ENCODE data around the gene PDE4D.
A peak's percentile ranks its signal among the peaks of the same experiment; 100 is the strongest.

PDE4D gene

DNA sequence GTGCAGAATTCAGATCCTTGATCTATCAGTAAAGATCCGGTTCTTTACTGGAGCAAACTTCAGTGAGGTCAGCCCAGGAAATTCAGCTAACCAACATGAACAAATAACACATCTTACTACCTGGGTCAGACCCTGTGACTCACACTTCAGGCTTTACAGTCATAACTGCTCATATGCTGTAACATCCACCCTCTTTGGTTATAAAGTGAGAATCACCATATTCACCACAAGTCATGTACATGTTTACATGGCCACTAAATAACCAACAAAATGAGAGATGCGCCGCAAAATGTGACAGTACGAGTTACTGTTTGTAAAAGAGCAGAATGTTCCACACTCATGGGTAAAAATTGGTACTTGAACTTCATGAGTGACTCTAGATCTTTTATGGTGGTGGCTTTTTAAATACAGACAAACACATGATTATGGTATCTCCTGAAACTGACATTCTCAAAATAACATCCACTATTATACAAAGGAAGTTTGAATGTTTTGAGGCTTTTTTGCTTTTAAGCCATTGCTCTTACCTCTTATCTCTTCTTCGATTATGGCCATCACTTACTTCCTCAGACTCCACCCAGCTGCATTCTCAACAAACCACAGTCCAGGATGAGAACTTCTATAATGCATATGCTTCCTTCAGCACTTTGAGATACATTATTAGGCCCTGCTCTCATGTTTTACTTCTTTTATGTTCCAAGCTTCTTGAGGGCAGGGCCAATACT lies 794.1 kb downstream of the PDE4D start:
- DNase-seq (ENCODE audit: low read depth in 2 of 3, low spot score in 1 of 3), result peak; percentile 3 to 45 (median 4)

DNA sequence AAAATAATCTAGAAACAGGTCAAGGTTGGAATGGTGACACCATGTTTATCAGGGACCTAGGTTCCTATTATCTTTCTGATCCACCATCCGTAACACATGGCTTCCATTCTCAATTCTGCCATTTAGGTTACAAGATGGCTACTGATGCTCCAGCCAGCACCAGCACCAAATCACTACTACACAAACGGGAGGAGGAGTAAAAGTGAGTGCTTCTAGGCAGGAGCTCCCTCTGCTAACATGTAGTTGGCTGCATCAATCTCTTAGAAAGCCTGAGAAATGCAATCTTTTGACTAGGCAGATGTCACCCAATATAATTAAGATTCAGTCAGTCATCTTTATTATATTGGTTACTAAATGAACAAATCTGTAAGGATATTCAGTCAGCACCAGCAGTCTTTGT lies 794.8 kb downstream of the PDE4D start:
- no peak for DNase-seq (ENCODE audit: low read depth in 2 of 3, low spot score in 1 of 3)

DNA sequence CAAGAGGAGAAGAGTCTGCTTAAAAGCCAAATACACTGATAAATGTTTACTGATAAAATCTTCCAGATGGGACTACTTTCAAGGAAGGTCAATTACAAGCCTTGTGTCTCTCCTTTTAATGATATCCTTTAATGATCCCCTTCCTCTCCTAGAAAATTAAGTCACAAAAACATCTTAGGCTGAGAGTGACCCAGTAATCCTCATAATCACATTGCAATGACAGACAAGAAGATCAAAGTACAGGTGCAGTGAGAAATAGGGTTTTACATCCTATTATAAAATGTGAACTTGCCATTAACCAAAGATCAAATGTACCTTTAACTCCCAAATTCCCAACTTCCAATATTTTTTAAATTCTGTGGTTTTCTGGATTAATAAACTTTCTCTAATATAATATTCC lies 795.8 kb downstream of the PDE4D start:
- no peak for DNase-seq (ENCODE audit: low read depth in 2 of 3, low spot score in 1 of 3)

DNA sequence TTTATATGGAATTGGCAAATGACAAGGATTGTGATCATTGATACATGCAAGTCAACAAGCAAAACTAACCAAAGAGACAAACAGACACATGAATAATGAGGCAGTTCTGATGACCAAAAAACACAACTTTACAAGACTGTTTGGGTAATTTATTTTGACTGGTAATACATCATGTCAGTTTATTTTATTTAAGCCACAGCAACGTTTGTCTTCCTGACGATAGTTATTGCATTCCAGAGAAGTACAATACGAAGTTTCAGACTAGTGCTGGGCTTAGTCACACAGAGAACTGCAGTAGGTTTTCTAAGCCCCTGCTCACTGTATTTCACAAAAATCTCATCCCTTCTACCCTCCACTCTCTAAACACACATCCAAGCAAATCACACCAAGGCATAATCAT lies 796.4 kb downstream of the PDE4D start:
- DNase-seq (ENCODE audit: low read depth in 2 of 3, low spot score in 1 of 3), result no peak

DNA sequence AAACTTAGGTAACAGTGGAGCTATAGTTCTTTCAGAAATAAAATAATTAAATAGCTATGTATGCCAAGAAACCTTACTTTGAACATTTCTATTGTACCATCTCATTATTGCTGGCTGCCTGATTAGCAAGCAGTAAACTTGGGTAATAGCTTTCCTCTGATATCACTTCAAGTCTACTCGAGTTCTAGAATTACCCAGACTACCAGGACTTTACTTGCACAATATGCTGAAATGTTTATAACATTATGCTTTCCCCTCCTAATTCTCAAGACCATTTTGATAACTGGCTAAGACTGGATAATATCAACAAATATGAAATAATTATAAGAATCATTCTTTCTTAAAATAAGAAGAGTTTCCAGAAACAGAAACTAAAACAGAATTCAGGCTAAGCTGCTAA lies 798.0 kb downstream of the PDE4D start:
- no peak for DNase-seq (ENCODE audit: low read depth in 2 of 3, low spot score in 1 of 3)

DNA sequence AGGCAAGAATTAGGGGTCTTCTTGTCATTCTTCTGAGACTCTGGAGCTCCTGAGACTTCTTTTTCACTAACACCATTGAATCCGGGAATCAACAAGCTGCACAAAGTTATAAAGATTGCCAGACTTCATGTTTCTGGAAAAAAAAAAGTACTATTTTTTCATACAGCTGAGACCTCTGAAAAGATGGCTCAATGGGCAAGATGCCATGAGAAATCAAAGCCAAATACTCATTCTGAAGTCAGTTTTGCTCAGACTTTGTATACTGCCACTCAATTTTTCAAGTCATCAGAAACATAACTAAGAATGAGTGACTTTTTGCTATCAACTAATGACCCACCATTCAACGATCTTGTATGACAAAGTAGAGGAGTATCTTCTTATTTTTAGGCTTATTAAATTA lies 798.7 kb downstream of the PDE4D start:
- DNase-seq (ENCODE audit: low read depth in 2 of 3, low spot score in 1 of 3), result no peak

DNA sequence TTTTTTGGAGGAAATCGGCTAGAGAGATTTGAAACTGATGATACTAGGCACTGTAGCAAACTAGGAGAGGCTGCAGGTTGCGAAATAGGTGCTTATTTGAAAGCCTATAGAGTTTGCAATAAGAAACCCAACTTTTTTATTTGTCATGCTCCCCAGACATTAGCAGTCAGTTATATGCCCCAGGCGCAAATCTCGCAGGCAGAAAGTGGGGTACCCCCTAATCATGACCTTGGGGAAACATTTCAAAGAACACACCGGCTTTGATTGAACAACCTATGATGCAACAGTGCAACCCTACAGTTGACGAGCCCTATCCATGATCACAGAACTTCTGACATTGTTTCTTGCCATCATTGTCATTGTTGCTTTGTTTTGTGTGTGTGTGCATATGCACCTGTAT lies 800.2 kb downstream of the PDE4D start:
- DNase-seq (ENCODE audit: low read depth in 2 of 3, low spot score in 1 of 3), result no peak

DNA sequence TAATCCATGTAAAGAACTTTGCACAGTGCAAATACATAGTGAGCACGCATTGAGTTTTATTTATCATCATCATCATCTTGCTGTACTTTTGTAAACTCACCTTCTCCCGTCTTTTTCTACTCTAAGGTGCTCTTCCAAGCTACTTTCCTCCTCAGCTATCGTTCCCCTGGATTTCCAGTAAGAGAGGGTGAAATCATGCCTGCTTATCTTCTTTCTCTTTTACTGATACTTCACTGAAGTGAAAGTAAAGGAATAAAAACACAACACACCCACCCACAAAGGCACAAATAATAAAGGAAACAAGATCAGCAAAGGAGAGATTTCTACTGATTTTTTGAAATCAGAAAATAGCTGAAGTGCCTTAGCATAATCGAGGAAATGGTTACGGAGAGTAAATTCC lies 800.8 kb downstream of the PDE4D start:
- no peak for DNase-seq (ENCODE audit: low read depth in 2 of 3, low spot score in 1 of 3)

DNA sequence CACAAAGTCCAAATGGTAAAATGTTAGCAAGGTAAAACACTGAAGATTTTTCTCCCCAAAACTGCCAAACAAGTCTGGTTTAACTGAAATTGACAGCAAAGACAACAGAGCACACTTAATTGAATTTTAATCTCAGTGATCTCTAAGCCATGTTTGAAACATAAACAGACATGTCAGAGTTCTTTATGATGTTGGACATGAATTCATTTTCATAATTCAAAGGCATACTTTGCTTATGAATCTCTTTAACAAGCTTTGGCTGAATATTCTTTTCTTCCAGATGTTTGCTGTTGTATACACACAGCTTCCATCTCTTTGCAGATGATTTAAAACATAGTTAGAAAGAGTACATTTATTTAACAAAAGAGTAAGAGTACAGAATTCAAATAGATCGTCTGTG lies 801.6 kb downstream of the PDE4D start:
- DNase-seq (ENCODE audit: low read depth in 2 of 3, low spot score in 1 of 3), result no peak

DNA sequence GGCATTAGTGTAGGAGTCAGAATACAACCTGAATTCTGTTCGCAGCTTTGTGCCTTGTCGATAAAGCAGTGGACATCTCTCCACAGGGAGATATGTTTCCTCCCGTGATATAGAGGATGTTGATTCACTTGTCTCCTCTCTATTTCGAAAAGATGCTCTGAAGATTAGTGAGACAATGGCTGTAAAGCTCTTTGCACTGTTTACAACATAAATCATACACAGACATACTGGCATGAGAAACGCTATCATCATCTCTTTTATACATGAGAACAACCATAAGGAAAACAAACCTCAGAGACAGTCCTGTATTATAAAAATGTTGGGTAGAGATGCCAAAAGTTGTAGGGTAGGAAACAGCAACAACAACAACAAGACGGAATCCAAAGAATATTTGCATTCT lies 803.2 kb downstream of the PDE4D start:
- no peak for DNase-seq (ENCODE audit: low read depth in 2 of 3, low spot score in 1 of 3)

DNA sequence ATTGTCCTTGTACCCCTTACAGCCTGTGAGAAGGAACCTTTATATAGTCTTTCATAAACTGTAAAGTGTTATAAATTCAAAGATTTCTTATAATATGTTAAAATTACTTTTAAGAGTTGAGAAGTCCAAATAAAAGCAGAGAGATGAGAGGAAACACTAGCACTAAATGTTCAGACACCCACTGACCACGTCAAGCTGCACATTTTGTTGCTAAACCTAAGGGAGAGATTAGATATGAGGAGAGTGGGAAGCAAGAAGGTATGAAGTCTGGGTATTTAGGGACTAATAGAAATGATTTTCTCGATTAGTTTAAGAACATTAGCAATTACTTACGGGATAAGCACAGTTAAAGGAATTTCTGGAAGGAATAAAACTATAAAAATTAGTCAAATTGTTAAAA lies 803.8 kb downstream of the PDE4D start:
- no peak for DNase-seq (ENCODE audit: low read depth in 2 of 3, low spot score in 1 of 3)

DNA sequence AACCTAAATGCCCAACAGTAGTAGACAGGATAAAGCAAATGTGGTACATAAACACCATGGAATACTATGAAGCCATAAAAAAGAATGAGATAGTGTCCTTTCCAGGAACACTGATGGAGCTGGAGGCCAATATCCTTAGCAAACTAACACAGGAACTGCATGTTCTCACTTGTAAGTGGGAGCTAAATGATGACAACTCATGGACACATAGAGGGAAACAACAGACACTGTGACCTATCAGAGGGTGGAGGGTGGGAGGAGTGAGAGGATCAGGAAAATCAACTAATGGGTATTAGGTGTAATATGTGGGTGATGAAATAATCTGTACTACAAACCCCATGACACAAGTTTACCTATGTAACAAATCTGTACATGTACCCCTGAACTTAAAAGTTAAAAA lies 805.0 kb downstream of the PDE4D start:
- no peak for DNase-seq (ENCODE audit: low read depth in 2 of 3, low spot score in 1 of 3)

DNA sequence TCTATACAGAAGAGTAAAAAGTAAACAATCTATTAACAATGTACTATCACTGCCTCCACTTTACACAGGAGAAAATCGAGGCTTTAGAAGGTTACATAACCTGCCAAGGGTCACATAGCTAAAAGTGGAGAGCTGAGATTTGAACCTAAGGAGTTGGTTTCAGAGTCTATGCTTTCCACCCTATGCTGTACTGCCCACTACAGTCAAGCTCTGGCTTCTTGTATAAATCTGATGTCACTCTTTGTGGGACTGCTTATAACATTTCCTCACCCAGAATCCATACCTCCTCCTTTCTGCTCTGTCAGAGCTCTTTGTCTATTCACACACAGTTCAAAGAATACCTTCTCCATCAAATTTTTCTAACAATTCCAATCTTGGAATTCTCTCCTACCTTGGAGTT lies 807.5 kb downstream of the PDE4D start:
- DNase-seq (ENCODE audit: low read depth in 2 of 3, low spot score in 1 of 3), result no peak

DNA sequence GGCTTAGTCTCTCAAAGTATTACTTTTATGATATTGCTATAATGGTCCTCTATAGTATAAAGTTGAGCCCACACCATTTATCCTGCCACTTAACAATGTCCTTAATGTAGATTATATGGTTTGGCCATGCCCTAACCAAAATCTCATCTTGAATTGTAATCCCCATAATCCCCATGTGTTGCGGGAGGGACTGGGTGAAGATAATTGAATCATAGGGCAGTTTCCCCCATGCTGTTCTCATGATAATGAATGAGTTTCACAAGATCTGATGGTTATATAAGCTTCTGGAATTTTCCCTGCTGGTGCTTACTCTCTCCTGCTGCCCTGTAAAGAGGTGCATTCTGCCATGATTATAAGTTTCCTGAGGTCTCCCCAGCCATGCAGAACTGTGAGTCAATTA lies 811.8 kb downstream of the PDE4D start:
- no peak for DNase-seq (ENCODE audit: low read depth in 2 of 3, low spot score in 1 of 3)

DNA sequence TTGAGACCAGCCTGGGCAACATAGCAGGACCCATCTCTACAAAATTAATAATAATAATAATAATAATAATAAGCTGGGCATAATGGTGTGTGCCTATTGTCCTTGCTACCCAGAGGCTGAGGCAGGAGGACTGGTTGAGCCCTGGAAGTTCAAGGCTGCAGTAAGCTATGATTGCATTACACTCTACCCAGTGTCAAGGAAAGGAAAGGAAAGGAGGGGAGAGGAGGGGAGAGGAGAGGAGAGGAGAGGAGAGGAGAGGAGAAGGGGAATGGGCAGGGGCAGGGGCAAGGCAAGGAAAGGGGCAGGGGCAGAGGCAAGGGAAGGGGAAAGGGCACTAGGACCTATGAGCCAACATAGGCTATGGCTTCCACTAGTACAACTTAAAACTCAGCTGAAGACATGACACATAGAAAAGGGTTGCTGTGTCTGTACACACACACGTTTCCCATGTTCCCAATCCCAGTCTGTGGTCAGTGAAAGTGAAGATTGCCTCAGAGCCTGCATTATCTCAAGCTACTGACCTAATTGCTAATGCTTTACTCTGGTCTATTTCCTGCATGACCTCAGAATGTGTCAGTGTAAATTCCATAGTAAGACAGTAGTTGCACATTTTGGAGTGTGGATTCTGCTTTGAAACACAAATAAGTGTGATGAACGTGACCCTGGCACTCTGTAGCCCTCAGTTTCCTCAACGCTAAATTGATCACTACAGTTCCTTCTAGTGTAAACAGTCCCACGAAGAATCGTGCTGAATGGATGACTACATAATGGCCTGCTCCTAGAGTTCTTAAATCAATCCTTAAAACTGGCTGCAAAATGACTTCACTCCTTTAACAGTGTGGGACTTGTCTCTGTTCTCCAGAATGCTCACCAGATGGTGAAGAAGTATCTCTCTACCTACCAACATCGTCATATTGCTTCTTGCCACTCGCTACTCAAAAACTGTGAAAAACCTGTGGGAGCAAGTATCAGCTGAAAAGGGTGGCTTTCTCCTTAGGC lies 813.6 kb downstream of the PDE4D start:
- no peak for DNase-seq (ENCODE audit: low read depth in 2 of 3, low spot score in 1 of 3)

DNA sequence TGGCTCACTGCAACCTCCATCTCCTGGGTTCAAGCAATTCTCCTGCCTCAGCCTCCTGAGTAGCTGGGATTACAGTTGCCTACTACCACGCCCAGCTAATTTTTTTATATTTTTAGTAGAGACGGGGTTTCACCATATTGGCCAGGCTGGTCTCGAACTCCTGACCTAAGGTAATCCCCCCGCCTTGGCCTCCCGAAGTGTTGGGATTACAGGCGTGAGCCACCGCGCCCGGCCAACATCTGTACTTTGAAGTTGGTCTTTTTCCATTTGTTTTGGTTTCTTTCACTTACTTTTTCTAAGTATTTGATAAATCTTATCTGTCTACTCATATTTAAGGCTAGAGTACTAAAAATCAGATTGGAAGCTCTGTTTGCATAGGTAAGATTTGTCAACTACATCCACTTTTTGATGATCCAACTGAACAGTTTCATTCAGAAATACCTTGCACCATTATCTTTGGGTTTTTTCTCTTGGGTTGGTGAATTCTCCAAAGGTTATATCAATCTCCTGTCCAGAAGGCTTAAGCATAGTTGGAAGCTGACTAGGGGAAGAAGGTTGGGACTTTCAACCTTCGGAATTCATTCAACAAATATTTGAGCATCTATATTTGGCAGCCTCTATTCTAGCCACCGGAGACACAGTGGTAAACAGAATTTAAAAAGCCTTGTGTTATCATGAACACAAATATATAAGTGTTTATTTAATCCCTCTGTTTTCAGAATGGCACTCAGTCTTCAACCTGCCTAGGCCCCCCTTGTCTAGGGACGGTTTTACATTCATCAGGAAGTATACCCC lies 821.6 kb downstream of the PDE4D start:
- DNase-seq (ENCODE audit: low read depth in 2 of 3, low spot score in 1 of 3), result no peak

DNA sequence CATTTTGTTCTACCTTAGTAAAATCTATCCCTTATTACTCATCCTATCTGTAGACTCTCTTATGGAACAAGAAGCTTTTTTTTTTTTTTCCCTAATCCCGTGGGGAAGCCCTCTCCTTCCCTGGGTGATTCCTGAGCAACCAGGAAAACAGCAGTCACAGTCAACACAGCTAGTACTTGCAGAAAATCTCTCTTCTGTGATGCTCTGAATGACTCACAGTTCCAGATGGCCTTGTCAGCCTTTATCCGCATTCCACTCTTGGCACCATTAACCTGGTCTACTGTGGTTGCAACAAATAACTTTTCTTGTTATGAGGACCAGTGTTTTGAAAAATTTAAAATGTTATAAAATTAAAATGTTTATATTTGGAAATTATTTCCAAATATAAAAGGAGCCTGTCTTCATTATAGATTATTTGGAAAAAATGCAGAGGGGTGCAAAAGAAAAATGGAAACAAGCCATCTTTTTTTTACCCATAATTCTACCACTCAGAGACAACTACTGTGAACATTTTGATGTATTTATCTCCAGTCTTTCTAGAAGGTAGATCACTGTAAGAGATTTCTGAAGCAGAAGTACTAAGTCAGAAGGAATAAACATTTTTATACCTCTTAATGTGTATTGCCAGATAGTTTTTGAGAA lies 824.0 kb downstream of the PDE4D start:
- DNase-seq (ENCODE audit: low read depth in 2 of 3, low spot score in 1 of 3), result no peak

DNA sequence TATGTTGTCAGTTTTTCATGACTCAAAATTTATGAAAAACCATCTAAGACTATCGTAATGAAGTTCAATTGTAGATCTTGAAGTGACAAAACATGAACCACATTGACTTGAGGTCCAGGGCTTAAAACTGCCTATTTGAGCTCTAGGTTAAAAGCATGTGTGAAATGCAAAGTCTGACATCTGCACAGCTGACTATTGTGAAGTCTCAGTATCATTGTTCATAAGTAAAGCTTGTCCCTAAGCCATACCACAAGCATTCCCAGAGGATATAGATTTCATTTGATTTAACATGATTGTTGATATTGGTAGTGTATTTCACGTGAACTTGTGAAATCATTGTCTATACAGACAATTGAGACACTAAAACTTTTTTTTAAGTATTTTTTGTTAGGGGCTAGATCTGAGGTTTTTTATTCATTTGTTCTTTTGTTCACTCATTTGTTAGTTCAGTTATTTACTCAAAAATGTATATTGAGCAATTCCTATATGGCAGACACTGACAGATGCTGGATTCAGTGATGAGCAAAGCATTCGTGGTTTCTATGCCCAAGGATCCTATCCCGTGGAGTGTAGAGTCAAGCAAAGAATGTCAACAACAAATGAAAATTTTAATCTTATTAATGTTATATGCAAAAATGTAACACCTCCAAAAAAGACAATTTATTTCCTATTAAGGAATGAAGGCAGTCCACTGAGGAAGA lies 825.4 kb downstream of the PDE4D start:
- no peak for DNase-seq (ENCODE audit: low read depth in 2 of 3, low spot score in 1 of 3)

DNA sequence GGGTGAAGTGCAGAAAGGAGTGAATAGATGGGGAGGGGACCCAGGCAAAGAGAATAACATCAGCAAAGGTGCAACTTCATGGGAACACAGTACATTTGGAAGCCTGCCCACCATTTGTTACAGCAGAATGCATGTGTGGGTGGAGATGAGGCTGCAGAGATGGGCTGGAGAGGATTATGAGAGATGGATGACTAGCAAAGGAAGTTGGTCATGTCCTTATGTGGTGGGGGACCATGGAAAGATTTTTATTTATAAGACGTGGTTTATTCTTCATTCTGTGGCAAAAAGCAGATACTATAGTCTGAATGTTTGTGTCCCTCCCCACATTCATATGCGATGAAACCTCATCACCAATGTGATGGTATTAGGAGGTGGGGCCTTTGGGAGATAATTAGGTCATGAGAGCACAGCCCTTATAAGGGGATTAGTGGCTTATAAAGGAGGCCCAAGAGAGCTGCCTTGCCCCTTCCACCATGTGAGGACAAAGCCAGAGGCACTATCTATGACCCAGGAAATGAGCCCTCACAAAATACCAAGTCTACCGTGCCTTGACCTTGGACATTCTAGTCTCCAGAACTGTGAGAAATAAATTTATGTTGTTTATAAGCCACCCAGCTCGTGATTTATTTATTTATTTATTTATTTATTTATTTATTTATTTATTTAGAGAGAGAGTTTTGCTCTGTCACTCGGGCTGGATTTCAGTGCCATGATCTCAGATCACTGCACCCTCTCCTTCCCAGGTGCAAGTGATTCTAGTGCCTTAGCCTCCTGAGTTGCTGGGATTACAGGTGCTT lies 827.0 kb downstream of the PDE4D start:
- DNase-seq (ENCODE audit: low read depth in 2 of 3, low spot score in 1 of 3), result no peak

DNA sequence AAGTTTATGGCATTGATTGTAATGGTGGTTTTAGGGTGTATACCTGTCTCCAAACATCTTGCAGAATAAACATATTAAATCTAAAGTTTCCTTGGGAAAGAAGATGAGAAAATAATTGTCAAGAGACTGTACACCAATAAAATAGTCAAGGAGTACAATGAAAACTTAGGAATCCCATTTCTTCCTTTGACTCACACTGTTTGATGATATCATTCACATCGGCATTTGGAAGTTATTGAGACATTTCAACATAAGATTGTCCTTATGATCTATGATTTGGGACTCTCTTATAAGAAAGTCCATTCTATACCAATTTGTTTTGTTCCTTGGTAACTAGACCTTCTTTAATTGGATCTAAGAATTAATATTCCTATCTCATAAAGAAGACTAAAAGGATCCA lies 828.0 kb downstream of the PDE4D start:
- no peak for DNase-seq (ENCODE audit: low read depth in 2 of 3, low spot score in 1 of 3)

Data from stimulated activated CD4-positive, alpha-beta T cell treated with anti-CD3 and anti-CD28 coated beads, Interleukin-12 subunit alpha, Interleukin-12 subunit beta, amount 100 ng/mL, for 48 hours (primary cell).